GM19455 (cell line): ENCODE data around the gene CGRRF1.

Experiments used
- ATAC-seq: cut with Tn5 transposase; IDR thresholded peaks from one replicate; pipeline ENCODE4 v1.9.1; 2021; ENCODE audit not compliant: unreplicated experiment

The CGRRF1 gene, protein sequence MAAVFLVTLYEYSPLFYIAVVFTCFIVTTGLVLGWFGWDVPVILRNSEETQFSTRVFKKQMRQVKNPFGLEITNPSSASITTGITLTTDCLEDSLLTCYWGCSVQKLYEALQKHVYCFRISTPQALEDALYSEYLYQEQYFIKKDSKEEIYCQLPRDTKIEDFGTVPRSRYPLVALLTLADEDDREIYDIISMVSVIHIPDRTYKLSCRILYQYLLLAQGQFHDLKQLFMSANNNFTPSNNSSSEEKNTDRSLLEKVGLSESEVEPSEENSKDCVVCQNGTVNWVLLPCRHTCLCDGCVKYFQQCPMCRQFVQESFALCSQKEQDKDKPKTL

DNA sequence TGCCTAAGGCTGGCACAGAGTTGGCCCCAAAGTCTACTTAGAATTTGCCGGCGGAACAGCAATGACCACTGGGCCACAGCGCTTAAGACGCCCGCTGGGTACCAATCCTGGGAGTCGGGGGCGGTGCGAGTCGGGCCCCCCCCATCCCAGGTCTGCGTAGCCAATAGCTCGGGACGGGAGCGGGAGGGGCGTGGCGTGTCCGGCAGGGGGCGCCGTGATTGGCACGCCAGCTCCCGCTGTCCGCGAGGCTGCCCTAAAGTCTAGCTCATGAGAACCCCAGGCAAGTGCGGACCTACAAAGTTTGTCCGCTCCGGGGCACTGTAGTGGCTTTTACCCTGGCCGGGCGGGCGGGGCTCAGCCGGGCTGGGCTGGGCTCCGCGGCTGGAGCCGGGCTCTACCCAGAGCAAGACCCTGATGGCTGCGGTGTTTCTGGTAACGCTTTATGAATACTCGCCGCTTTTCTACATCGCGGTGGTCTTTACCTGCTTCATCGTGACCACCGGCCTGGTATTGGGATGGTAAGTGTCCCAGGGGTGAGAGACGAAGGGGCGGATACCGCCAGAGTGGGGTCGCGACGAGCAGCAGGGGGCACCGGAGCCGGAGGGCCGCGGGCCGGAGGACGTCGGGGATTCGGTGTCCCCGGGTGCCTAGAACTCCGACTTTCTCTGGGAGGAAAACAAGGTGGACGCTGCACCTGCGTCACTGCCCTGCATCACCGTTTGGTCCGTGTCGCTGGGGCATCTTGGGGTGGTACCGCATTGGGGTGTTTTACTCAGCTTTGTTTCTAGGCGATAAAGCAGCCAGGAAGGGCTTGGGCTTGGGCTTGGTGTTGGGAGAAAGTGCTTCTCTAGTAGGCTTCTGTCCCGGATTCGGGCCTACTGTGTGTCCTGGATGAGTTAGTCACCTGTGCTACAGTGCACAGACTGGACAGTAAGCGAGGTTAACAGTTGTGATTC is at the start of gene CGRRF1:
Gene CGRRF1 (plus strand): TSS at position 361 of the 956 bp plus-strand sequence. CDS start 54 bp downstream, at position 415.
- peak; percentile 98 for ATAC-seq

DNA sequence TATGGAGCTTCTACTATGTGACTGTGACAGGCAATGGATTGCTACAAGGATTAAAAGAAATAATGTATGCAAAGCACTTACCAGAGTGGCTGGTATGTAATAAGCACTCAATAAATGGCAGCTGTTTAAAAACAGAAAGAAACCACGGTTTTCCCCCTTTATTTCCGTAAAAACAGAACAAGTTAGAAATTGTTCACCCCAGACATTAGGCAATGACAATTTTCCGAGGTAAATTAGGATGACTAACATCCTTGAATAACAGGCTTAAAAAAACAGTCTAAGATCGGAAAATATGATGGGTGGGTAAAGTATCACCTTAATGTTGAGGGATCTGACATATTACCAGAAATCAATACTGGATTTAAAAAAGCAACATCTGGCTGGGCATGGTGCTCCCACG is 47.7 kb upstream of the CGRRF1 start:
- ATAC-seq: no peak

DNA sequence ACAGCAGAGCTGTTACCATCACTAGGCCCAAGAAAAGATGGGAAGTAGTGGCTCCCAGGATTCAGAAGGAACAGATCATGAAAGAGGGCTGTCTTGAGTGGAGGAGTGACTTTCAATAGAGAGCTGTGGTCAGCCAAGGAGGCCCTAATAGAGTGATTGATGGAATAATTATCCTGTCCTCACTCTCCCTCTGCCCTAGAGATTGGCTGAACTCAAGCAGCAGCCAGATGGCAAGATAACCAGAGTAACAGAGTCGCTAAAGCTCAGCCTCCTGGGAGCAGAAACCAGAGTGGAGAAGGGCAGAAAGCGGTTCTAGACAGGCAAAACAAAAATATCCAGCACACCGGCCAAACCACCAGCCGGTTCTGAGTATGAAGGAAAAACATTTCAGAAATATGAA is 44.1 kb upstream of the CGRRF1 start:
- no peak for ATAC-seq

DNA sequence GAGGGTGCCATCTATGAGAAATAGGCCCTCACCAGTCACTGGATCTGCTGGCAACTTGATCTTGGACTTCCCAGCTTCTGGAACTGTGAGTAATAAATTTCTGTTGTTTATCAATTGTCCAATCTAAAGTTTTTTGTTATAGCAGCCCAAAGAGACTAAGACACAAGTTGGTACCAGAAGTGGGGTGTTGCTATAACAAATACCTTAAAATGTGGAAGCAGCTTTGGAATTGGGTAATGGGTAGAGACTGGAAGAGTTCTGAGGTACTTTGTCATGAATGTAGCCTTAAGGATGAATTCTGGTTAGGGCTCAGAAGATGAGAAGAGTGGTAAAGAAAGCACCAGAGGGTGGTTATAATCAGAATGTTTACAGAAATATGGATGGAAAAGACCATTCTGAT is 42.4 kb upstream of the CGRRF1 start:
- ATAC-seq: no peak

DNA sequence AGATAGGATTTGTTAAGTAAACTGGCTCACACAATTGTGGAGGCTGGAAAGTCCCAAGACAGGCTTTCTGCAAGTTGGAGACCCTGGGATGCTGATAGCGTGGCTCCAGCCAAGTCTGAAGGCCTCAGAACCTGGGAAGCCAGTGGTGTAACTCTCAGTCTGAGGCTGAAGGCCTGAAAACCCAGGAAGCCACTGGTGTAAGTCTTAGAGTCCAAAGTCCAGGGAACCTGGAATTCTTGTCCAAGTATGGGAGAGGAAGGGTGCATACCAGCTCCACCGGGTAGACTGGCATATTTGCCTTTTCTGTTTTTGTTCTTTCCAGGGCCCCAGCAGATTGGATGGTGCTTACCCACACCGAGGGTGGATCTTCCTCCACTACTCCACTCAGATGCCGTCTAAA is 39.0 kb upstream of the CGRRF1 start:
- ATAC-seq: no peak

DNA sequence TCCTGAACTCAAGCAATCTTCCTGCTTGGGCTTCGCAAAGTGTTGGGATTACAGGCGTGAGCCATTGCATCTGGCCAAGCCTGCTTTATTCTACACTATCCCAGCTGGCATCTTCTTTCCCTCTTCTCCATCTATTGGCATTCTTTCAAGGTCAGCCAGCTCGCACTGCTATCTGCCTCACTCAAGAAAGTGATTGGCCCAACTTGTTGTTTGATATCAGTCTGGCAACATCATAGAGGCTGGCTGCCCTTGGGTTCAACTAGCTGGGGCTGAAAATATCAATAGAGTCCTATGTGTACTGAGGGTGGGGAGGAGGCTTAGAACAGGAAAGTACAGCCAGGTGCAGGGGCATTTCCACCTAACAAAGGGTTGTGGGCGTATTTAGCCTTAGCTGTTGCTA is 38.1 kb upstream of the CGRRF1 start:
- no peak for ATAC-seq

DNA sequence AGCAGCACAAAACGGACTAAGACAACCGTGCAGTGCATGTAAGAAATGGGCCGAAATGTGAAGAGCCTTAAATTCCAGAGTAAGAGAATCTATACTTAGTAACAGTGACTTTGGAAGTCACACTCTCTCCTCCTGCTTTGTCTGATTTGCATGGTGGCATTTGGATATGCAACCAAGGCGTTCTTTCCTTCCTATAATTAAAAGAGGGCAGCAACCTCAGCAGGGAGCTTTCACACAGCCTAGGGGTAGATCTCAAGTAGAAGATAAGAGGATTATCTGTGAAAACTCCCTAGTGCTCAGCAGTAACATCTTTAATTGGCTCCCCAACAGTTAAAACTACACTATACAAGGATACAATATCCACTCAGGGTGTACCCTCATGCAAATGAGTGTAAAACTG is 37.4 kb upstream of the CGRRF1 start:
- ATAC-seq: no peak

DNA sequence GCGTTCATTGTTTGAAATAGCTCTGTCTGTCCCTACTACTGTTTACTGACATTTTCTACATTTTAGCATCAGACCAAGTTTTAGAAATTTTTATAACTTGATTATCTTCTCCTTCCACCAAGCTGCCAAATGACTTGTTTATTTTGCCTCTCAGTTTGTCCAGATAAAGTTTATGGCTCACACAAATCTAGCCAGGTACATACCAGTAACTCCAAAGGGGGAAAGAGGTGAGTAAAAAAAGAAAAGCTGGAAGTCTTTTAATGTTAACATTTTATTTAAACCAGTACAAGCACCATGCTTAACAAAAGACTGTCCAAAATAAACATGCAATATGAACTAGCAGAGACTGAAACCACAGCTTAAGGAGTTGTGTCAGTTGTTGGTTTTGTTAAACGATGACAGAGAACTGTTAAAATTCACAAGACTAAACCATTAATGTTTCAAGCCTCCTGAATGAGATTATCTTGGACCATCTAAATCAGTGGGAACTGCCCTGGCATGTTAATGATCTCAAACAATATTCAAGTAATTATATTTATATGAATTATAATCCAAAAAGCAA is 35.4 kb upstream of the CGRRF1 start:
- no peak for ATAC-seq

DNA sequence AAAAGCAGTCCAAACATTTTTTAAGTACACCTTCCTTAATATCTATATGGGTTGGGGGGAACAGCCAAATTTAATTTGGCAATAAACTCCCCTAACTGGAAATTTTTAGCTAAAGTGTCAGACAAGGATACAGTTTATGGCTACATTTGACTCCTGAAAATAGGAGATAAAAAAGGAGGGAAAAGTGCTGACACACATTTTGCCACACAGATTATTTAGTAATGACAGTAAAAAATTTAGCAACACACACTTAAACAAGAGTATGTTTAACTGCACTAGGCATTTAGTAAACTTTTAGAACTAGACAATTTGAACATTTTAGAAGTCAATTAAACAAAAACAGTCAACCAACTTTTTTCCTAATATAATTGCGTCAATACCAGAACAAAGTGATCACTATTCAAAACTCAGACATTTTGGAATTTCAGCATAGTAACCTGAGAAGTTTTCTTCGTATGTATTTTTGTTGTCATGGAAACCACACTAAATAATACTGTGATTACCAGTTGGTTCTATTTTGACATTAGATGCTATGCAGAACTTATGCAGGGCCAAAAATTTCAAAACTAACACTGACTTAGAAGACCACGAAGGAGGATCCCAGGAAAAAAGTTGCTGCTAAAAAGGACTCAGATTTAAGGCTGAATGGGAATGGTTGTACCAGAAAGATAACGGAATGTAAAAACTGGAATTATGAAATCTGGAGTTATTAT is 34.4 kb upstream of the CGRRF1 start:
- ATAC-seq: no peak

DNA sequence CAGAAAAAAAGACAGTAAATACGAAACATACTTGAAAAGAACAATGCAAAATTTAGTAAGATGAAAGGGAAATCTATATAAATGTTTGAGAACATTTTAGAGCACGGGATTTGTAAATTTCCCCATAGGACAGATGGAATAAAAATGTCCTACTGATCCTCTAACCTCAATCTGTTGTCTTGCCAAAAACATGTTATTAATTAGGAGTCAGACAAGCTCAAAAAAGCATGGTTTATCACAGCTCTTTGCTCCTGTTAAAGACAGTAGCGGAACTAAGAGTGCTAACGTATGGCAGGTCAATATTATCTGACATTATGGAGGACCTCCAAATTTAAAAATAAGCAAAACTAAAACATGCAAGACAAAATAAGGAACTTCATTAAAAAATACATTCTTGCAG is 33.8 kb upstream of the CGRRF1 start:
- ATAC-seq: no peak

DNA sequence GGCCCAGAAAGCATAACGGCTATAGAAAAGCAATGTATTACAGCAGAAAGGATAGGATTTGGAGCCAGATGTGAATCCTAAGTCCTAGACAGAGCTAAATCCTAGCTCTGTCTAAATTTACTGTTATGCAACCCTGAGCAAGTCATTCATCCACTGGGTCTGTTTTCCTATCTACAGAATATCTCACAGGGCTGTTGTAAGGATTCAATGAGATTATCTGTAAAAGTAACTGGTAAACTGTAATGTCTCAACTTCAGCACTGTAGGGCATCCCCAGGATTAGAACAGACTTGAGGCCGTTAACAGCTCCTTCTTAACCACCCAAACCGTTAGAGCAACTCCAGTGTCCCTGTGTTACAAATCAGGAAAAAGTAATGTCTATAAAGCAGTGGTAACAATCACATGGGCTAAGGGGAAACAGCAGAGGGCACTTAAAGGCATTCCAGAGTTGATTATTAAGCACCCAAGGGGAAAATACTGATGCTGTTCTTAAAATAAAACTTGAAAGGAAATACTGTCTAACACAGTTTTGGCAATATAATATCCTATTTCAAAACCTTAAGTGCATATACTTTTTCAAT is 31.0 kb upstream of the CGRRF1 start:
- no peak for ATAC-seq

DNA sequence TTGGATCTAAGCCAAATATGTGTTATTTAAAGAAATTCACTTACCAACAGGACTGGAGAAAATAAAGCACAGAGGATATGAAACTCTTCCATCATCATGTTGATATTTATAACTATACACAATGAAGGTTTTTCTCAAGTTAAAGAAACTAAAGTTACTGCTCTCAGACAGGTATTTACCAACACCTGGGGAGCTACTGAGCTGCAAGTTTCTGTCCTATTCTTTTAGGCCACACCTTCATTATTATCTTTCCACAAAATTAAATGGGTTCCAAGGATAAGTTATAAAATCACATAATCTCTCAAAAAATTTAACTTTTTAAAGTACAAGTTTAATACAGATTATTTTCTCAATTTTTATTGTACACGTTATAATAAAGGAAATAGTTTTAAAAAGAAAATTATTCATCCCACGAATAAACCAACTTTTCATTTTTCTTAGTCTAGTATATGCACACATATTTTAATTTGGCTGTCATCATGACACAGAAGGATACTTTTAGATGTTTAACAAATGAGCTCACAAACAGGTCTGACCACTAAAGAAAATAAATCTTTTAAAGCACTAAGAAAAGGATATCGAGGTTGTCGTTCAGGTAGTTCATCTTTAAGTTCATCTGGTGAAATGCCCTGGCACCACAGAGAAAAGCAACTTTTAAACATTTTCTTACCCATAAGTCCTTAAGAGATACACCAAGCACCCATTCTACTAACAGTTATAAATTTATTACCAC is 28.7 kb upstream of the CGRRF1 start:
- no peak for ATAC-seq

DNA sequence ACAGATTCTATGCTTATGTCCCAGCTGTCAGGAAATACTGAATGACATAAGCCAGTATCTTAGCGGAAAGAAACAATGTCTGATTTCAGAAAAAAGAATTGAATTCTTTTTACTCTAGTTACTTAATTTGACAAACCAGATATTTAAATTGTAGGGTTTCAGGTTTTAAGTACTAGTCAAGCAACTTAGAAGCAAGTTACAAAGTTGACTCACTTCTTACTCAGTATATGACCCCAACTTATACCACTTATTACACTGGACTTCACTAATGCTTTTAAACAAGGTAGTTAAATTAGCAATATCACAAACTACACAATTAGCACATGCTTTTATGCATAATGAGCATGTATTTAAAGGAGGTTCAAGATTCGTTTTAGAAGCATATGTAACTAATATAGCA is 28.0 kb upstream of the CGRRF1 start:
- ATAC-seq: no peak

DNA sequence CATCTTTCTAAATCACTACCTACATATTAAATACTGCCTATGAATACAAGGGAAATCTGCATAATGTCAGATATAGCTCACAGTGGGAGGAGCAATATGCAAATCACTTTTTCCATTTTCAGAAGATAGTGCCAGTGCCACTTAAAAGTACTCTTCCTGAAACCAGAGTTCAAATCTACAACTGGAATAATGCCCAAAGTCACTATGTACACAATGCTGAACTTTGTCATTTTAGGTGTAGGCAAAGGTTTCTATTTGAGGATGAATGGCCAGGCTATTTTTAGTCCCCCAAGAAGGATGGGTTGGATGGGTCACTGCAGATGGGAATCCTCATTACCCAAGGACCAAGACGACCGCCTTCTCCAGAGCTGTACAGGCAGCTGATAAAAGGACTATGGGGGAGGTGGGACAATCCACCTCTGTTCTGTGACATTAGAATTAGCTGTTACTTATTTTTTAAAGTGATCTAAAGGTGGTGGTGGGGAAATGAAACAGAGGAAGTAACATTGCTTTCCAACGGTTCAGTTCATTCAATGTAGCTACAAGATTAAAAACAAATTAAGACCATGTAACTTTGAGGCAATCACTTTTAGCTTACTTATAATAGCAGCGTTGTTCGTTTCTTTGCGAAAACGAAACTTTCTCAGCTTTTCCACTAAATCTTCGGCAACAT is 26.5 kb upstream of the CGRRF1 start:
- no peak for ATAC-seq

DNA sequence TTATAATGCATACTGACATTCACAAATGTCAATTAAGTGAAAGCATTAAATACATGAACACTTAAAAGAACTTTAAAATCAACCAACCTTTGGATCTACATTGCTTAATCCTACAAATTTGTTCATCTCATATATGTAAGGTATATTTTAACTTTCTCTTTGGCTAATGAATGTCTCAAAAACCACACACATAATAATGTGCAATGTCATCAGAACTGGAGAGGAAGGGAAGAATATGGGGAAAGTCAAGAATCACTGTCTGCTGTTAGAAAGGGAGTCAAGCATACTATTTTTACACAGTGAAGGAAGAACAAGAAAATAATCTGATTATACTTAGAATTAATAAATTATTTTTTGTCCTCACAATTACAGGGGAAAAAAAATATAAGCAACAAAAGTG is 25.9 kb upstream of the CGRRF1 start:
- ATAC-seq: no peak

DNA sequence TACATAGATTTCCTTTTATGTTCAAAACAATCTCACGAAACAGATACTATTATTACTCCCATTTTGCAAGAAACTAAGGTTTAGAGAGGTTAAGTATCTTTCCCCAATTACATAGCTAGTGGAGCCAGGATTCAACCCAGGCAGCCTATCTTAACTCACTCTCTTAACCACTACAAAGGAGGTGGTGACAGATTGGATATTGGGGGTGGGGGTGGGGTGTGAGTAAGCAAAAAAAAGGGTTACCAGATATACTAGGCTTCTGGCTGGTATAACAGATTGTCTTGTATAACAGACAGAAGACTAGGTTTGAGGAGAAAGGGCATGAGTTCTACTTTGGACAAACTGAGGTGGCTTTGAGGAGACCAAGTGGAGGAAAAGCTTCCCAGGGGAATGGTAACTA is 23.0 kb upstream of the CGRRF1 start:
- no peak for ATAC-seq

DNA sequence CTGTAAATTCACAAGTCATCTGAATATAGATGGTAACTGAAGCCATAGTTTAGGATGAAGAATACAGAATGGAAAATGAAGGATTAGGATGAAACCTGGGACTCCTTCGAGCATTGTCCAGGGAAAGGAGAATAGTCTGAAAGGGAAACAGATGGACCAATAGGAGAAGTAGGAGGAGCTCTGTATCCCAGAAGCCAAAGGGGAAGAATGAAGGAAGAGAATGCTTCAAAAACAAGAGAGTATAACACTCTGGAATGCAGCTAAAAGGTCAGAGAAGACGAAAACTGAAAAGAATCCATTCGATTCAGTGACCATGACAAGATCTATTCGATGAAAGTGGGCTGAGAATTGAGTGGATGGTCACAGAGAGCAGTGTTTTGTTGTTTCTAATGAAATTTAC is 21.9 kb upstream of the CGRRF1 start:
- no peak for ATAC-seq

DNA sequence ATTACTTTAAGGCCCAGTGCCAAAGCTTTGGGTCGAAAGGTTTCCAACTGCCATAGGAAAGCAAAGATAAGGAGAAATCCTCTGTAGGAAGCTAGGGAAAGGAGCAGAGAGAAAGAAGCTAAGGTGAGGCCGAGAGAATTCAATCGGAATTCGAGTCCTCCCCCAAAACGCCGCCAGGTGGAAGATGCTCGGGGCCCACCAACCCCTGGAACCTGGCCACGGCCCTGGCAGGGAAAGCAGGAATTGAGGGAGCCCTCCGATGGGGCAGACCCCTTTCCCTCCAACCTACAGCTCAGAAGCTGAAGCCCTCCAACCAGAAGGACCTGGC is 21.4 kb upstream of the CGRRF1 start:
- peak; percentile 35 for ATAC-seq

DNA sequence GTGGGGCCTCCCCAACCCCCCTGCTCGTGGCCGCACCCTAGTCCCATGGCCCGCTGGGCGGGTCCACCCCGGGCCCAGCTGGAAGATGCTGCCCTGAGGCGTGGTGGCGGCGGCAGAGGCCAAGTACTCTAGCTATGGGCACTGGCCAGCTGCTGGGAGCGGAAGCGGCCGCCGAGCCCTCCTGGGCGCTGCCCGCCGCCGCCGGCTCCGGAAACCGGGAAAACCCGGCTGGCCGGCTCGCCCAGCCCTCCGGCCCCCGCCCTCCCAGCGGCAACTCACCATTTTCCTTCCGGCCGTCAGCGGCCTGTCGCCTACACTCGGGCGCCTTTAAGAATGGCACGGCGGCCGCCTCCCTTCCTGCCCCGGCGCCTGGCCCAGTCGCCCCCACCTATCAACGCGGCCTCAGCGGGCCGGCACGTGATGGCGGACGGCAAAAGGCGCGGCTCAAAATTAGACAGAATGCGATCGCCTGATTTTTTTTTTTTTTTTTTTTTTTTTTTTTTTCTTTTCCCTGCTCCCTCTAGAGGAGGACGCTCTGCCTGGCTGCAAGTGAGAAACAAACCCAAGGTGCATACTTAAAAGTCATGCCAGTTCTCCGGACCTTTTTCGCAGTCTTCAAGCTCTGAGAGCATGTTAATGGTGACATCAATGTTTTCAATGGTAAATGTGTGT is 20.9 kb upstream of the CGRRF1 start, which contains the start of gene GMFB:
Gene GMFB (minus strand): TSS at position 335 of the 672 bp plus-strand sequence. CDS start 53 bp downstream, at position 282.
- ATAC-seq: peak; percentile 88
